ENCODE data around the gene LHX1.

LHX1 gene

DNA sequence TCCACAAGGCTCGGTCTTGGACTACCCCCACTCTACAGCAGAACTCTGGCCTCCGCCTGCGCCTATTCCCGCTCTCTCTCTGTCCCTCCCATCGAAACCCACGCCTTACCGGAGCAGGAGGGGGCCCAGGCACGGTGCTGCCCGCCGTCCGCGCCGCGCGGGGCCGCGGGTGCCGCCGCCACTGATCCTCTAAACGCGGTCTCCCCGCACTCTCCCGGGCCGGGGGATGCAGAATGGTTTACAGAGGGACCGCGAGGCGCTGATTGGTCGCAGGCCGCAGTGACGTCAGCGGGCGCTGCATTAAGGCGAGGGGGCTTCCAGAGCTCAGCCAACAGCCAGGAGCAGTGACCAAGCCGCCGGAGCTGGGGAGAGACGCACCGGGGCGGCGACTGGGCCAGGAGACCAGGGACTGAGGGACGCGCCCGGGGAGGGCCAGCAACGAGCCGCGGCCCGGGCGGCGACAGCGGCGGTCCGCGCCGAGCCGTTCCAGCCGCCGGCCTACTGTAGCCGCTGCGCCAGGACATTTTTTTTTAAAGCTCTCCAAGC, 747 bp upstream of the LHX1 start:
- intact Hi-C loops (cut with DNase I) = no loop called here
- no peak for DNase-seq

DNA sequence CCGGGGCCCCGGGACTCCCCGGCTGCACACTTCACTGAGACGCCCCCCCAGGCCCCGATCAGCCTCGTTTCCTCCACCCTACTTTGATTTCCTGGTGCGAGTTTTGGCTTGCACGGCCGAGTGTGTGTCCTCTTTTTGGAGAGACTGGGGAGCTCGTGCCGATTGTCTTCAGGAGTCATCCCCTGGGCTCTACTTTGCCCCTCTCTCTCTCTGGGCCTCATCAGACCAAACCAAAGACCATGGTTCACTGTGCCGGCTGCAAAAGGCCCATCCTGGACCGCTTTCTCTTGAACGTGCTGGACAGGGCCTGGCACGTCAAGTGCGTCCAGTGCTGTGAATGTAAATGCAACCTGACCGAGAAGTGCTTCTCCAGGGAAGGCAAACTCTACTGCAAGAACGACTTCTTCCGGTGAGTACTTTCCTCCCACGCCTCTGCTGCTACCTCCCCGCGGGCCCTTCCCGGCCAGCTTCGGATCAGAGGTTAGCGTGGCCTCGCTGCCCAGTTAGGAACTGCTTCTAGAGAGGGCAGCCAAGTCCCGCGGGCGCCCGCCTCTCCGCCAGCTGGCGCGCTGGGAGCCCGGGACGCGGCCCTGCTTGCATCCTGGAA, 787 bp downstream of the LHX1 start:
- DNase-seq = no peak
- intact Hi-C loops (cut with DNase I) = no loop called here

DNA sequence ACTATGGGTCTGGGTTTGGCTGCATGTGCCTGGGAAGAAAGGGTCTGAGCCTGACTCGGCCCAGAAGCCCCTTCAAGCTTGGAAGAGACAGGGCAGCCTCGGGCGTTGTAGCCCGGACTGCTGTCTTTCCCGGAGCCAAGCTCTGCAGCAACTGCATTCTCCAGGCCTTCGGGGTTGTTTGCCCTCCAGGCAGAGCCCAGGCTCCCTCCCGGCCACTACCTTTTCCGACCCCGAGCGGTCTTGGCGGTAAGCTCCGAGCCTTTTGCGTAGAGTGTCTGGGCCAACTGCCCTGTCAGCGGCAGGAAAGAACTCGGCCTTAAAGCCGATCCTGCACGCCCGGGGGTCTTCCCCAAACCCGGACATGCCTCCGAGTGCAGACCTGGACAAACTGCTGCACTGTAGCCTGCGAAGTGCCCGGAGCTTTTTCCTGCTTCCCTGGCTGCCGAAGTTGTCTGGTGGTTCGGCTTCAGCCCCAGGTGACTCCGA, 1.3 kb downstream of the LHX1 start:
- intact Hi-C loops (cut with DNase I) = no loop called here
- DNase-seq = no peak

DNA sequence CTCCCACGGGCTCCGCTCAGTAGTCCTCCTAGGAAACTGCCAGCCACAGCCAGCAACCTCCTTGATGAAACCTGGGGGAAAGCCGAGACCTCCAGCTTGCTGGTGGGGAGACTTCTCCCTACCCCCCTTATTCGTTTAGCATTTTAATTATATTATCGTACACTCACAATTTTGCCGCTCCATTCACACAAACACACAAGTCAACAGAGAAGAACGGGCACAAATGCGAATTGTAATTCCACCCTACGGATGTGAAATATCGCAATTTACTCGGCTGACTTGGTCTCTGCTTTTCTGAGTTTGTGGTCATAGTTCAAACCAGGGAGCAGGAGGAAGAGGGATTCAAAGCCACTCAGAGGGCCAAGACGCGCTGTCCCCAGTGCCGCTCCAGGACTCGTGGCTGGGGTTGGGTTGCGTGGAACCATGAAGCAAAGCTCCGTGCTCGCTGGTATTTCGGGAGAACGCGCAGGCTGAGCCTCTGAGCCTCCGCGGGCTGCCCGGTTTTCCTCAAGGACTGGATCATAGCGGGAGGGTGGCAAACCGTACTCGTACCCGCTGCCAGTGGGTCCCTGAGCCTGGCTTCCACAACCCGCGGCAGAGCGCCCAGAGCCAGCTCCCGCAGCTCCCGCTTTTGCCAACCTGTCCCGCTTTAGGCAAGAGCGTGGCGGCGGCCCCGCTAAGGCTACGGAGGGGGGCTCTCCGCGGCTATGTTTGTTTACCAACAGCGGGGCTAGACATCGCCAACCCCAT, 2.0 kb downstream of the LHX1 start:
- intact Hi-C loops (cut with DNase I) = no loop called here
- DNase-seq = no peak

DNA sequence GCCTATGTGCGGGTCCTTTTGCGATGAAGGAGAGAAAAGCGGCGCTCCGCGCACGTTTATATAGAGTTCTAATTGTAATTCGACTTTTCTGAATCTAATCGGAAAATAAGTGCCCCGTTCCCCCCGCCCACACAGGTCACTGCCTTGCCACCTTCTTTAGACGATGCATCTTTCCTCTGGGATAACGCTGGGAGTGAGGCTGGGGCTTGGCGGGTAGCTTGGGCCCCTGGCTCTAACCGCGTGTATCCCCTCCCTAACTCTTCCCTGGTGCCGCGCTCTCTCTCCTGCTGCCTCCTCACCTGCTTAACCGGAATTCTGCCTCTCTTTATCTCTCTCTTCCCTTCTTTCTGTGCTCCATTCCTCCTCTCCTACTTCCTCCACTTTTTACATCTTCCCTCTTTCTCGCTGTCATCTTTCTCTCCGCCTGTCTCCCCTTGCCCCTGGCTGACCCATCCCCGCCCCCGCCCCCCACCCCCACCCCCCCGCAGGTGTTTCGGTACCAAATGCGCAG, 2.6 kb downstream of the LHX1 start:
- DNase-seq = no peak
- intact Hi-C loops (cut with DNase I) = no loop called here

DNA sequence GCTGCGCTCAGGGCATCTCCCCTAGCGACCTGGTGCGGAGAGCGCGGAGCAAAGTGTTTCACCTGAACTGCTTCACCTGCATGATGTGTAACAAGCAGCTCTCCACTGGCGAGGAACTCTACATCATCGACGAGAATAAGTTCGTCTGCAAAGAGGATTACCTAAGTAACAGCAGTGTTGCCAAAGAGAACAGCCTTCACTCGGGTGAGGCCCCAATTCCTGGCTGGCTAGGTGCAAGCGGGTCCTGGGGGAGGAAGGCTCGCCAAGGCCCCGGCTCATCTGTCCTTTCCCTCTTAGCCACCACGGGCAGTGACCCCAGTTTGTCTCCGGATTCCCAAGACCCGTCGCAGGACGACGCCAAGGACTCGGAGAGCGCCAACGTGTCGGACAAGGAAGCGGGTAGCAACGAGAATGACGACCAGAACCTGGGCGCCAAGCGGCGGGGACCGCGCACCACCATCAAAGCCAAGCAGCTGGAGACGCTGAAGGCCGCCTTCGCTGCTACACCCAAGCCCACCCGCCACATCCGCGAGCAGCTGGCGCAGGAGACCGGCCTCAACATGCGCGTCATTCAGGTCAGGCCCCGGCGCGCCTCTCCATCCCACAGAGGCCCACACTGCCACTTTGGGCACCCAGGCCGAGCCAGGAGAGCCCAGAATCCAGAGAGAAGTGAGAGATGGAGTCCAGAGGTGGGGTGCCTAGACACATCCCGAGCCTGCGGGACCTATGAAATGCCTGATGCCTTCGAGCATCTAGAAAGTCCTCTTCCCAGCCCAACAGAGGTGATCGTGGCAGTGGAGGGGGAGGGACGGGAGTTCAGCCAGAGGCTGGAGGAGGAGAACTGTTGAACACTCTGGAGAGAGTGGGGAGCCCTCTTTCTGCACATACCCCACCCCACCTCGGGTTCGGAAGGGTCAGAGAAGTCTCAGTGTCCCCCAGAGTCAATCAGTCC, 3.3 kb downstream of the LHX1 start:
- intact Hi-C loops (cut with DNase I) = no loop called here

DNA sequence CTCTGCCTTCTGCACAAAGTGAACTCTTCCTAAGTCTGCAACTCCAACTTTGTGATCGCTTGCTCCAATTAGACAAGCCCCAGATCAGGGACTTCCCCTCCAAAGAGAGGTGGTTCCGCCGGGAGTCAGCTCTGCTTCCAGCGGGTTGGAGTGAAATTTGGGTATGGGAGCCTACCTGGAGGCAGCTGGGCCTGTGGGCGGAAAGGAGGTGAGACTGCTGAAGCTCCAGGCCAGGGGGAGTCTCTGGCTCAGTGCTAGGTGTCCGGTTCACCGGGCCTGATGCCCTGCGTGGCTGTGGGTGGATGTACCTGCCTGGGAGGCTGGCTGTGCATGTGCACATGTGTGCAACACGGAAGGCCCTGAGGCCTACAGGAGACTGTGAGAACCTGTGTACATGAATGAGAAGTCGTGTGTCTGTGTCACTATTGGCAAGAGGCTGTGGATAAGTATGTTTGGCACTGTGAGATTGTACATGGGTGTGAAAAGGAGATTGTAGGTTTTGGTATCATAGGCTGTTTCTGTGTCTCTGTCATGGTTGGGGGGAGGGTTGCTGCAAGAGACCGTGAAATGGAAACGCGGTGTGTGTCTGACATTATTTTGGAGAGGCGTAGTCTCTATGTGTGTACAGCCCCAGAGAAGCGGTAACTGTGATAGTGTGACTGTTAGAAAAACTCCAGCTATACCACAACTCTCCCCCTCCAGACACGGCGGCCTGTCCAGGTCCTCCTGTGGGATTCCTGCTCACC, 4.2 kb downstream of the LHX1 start:
- intact Hi-C loops (cut with DNase I) = no loop called here
- no peak for DNase-seq

More for the DNA sequence above, 3.3 kb downstream of the LHX1 start:
- no peak for DNase-seq

DNA sequence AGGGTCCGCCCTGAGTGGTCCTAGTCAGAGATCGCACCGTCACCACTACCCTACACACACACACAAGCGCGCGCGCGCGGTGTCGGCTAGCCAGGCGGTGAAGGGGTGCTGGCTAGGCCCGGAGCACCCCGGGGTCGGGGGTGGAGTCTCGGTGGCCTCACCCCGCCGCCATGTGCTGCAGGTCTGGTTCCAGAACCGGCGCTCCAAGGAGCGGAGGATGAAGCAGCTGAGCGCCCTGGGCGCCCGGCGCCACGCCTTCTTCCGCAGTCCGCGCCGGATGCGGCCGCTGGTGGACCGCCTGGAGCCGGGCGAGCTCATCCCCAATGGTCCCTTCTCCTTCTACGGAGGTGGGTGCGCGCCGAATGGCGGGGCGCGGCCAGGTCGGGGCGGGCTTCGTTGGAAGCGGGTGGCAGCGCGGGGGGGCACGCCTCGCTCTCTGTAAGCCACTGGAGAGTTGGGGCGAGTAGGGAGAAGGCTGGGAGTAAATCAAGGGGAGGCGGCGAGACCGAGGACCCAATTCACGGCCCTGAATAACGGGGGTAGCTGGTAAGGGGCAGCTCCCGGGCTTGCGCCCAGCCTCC, 4.8 kb downstream of the LHX1 start:
- DNase-seq = no peak

DNA sequence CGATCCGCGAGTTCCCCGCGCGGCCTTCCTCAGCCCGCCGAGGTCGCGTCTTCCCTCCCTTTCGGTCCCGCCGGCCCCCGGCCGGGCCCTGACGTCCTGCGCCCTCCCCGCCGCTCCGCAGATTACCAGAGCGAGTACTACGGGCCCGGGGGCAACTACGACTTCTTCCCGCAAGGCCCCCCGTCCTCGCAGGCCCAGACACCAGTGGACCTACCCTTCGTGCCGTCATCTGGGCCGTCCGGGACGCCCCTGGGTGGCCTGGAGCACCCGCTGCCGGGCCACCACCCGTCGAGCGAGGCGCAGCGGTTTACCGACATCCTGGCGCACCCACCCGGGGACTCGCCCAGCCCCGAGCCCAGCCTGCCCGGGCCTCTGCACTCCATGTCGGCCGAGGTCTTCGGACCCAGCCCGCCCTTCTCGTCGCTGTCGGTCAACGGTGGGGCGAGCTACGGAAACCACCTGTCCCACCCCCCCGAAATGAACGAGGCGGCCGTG, 5.4 kb downstream of the LHX1 start:
- DNase-seq = no peak
- intact Hi-C loops (cut with DNase I) = no loop called here

More for the DNA sequence above, 4.8 kb downstream of the LHX1 start:
- intact Hi-C loops (cut with DNase I) = no loop called here

DNA sequence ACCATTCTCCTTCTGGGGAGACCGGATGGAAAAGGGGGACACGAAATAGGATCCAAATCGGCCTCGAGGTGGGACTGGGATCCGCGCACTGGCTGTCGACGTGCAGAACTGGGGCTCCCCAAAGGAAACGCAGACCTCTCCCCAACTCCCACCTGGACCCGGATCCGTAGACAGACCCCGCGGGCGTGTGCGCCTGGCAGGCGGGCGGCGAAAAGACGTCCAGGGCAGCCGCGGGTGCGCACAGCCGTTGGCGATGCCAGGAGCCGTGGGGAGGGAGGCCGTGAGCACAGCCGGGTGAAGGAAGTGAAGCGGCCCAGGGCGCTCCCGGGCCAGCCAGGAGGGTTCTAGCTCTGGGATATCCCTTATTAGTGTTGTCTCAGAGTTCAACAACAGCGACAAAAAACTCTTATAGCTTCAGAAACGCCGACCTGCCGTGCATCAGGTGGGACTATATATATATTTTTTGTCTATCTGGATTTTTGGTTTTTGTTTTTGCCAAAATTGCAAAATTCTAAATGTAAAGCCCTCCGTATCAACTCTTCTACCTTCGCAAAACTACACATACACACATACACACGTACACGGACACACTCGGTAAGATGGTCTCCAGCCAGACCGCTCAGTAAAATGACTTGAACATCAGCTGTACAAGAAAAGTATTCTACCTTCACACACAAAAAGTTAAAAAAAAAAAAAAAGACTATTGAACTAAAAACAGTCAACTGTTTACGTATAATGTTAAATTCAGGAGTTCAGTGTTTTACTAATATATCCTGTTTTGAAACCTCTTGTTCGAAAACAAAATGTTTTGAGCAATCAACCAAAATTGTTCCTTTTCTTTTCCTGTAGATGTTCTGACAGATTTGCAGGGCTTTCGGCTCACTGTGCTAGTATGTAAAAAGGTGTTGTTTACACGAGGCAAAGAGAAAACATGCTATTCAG, 6.2 kb downstream of the LHX1 start:
- no peak for DNase-seq
- intact Hi-C loops (cut with DNase I) = no loop called here

DNA sequence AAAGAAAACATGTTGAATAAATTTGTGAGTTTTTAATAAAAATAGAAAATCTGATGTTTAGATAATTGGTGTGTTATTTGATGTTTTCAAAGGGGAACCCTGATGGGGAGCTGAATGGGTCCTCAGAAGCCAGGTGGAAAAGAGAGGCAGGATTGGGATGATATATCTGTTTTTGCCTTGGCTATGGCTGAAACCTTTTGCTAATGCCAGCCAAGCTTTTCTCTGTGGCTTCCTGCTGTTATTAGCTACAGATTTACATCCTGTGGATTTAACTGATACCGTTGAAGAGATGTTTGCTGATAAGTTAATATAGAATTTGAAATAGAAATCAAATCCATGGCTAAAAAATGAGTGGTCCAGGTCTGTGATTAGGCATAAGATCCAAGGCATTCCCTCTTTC, 7.3 kb downstream of the LHX1 start:
- intact Hi-C loops (cut with DNase I) = no loop called here
- DNase-seq = no peak

DNA sequence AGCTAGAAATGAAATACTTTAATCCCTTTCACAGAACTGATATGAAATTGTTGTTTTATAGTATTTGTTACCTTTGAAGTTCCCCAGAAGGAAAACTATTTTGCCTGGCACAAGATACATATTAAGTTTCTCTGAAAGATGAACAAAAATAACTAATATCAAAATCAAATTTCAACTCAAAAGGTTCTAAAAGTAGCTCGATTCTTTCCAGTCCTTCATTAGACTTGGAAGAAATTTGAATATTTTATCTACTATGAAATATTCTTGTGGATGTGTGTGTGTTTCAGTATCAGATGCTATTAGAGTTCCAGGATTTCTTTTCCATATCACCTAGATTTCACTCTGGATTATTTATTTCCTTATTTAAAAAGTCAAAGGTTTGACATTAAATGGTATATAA, 7.9 kb downstream of the LHX1 start:
- intact Hi-C loops (cut with DNase I) = no loop called here
- DNase-seq = no peak

DNA sequence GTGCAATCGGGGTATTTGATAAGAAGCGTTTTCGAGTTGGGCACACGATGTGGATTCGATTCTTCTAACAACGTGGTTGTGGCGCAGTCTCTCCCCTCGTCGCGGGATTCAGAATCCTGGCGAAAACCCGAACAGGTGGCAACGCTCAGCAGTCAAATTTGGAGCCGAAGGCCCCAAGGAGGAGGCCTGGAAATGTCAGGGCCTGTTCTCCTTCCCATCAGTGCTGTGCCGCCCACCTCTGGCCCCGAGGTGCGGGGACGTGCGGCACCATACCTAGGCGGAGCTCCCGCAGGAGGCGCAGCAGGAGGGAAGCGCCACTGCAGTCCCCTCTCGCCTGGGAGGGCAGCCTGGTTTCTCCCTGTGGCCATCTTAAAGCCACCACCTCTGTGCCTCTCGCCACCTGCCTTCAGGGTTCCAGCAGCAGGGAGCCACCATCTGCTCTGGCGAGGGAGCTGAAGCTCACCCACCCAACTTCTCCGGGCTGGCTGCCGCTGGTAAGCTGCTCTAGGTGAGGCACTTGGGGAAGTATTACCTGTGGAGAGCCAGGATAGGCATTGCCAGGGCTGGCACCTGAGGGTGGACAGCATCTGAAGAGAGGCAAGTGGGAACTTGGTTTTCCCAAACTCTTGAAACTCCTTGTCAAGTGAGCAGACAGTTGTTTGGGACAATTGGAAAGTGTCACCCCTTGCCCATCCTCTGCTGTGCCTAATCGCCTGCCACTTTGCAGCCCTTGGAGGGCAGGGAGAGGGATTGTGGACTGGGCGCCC, 8.9 kb downstream of the LHX1 start:
- intact Hi-C loops (cut with DNase I) = no loop called here
- DNase-seq = no peak

DNA sequence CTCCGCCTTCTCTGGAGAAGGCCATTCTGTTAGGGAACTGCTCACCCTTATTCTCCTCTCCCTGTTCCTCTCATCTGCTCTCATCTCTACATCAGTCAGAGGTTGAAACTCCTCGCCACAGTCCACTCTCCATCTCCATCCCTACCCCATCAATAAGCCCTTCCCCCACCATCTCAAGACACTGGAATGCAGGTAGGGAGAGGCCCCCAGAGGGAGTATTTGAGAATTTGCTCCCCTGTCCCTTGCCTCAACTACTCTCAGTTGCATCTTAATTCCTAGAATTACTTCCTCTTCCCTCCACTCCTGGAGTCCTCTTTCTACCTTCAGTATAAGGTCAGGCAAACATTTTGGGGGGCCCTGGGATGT, 9.4 kb downstream of the LHX1 start:
- intact Hi-C loops (cut with DNase I) = no loop called here
- no peak for DNase-seq

DNA sequence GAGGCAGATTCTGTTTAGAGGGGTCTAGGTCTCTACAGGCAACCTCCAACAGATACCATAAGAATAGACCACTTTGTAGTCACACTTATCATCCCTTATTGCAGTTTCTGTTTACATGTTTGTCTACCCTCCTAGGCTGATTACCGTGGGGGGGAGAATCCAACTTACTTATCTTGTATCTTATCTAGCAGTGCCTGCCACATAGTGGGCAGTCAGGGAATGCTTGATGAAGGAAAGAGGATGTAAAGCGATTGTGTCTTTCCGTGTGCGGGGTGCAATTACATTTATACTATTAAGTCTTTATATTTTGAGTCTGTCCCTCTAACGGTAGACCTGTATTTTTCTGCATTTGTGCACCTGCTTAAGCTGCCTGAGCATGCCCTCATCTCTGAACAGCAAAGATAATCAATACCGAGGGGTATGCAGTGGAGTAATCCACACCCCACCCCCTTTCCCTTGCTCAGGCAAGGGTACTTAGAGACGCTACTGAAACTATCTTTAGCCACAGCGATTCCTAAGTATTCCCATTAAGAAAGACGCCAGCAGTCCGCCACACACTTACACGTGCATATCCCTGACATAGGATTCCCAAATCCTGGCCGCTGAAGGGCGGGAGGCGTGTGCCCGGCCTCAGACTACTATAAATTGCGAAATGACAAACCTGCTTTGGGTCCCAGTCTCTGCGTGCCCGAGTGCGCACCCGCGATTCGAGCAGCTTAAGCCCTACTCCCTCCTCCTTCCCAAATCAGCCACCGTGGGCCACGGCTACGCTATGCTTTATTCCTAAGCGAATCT, 10.8 kb downstream of the LHX1 start:
- intact Hi-C loops (cut with DNase I) = loop anchor here (2.0 kb wide), 1 partner anchor 99 kb away; no protein-coding TSS in a partner anchor
- no peak for DNase-seq

DNA sequence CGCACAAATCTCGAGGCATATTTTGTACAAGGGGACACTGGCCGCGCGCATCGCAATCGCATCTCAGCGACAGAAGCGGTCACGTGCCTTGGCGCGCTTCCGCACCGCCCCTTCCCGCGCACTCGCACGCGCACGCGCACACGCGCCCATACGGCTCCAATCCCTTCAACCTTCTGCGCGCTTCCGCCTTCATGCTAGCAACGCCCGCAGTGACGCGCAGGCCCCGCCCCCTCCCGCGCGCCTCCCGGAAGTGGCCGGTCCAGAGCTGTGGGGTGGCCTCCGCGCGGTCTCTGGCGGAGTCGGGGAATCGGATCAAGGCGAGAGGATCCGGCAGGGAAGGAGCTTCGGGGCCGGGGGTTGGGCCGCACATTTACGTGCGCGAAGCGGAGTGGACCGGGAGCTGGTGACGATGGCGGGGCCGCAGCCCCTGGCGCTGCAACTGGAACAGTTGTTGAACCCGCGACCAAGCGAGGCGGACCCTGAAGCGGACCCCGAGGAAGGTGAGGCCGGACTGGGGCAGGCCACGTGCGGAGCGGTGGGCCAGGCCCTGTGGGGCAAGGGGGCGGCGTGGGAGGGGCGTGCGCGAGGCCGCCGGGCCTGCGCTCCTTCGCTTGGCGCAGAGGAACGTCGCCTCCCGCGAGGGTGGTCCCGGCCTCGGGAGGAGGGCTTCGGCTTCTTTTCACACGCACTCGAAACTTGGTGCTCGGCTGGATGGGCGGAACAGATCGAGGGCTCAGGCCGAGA, 11.6 kb downstream of the LHX1 start, which contains the start of gene AATF:
Gene AATF (plus strand): TSS at position 238 of the 744 bp plus-strand sequence. CDS start 172 bp downstream, at position 410.
- intact Hi-C loops (cut with DNase I) = loop anchor here (2.0 kb wide), 1 partner anchor 98 kb away; no protein-coding TSS in a partner anchor
- peak; percentile 92 to 99 (median 96) for DNase-seq
